ENCODE measurements around the gene PREX1.

PREX1 gene

GRCh38 chr20:48584391-48585060 lies 243.3 kb downstream of the PREX1 start:
- H3K27ac Mint-ChIP-seq = no peak overlapping the region
- no peaks in the 10 kb centered on the region for H3K4me1 Mint-ChIP-seq (ENCODE audit: low read depth)
- no peaks in the 10 kb centered on the region for H3K36me3 Mint-ChIP-seq (ENCODE audit: low read depth)
- no peak overlapping the region for H3K4me3 Mint-ChIP-seq
- H3K27me3 Mint-ChIP-seq = peaks cover 37% of the 10 kb centered on the region
- no peaks in the 10 kb centered on the region for H3K9me3 Mint-ChIP-seq

DNA sequence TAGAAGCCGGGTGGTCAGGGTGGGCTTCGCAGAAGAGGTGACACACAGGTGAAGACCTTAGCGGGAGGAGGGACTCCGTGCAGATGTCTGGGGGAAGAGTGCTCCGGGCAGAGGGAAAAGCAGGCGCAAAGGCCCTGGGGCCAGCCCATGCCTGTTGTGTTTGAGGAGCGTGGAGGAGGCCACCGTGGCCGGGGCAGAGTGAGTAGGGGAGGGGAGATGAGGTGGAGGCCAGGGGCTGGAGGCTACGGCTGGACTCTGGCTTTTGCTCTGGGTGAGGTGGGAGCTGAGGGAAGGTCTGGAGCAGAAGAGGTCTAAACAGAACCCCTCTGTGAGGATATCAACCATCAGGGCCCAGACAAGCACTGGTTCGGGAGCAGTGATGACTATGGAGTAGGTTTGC lies 244.0 kb downstream of the PREX1 start:
- Mint-ChIP-seq H3K9me3 (no peaks in the 10 kb centered on the region), H3K27ac (no peak overlapping the region), H3K27me3 (peaks cover 37% of the 10 kb centered on the region), H3K36me3 (ENCODE audit: low read depth) (no peaks in the 10 kb centered on the region), H3K4me1 (ENCODE audit: low read depth) (no peaks in the 10 kb centered on the region), H3K4me3 (no peak overlapping the region)

GRCh38 chr20:48583171-48583570 lies 244.6 kb downstream of the PREX1 start:
- H3K4me1 Mint-ChIP-seq (ENCODE audit: low read depth) = no peaks in the 10 kb centered on the region
- no peak overlapping the region for H3K4me3 Mint-ChIP-seq
- H3K36me3 Mint-ChIP-seq (ENCODE audit: low read depth) = no peaks in the 10 kb centered on the region
- no peaks in the 10 kb centered on the region for H3K9me3 Mint-ChIP-seq
- peaks cover 31% of the 10 kb centered on the region for H3K27me3 Mint-ChIP-seq
- no peak overlapping the region for H3K27ac Mint-ChIP-seq

- H3K4me3 Mint-ChIP-seq = no peak overlapping the region
- no peaks in the 10 kb centered on the region for H3K9me3 Mint-ChIP-seq
- no peak overlapping the region for H3K27ac Mint-ChIP-seq
Observed at GRCh38 chr20:48582673-48582985, 245.2 kb downstream of the PREX1 start.

GRCh38 chr20:48581167-48581566 lies 246.6 kb downstream of the PREX1 start:
- H3K27ac Mint-ChIP-seq = no peak overlapping the region
- peaks cover 26% of the 10 kb centered on the region for H3K27me3 Mint-ChIP-seq
- H3K36me3 Mint-ChIP-seq (ENCODE audit: low read depth) = no peaks in the 10 kb centered on the region
- no peaks in the 10 kb centered on the region for H3K4me1 Mint-ChIP-seq (ENCODE audit: low read depth)
- no peak overlapping the region for H3K4me3 Mint-ChIP-seq
- H3K9me3 Mint-ChIP-seq = no peaks in the 10 kb centered on the region

More at GRCh38 chr20:48582673-48582985, 245.2 kb downstream of the PREX1 start:
- Mint-ChIP-seq H3K27me3 (peaks cover 30% of the 10 kb centered on the region), H3K36me3 (ENCODE audit: low read depth) (no peaks in the 10 kb centered on the region), H3K4me1 (ENCODE audit: low read depth) (no peaks in the 10 kb centered on the region)

- Mint-ChIP-seq H3K4me3 (no peak overlapping the region), H3K4me1 (ENCODE audit: low read depth) (no peaks in the 10 kb centered on the region), H3K27me3 (peaks cover 13% of the 10 kb centered on the region), H3K27ac (no peak overlapping the region), H3K9me3 (no peaks in the 10 kb centered on the region), H3K36me3 (ENCODE audit: low read depth) (no peaks in the 10 kb centered on the region)
Observed at GRCh38 chr20:48578397-48579098, 249.3 kb downstream of the PREX1 start.

- Mint-ChIP-seq H3K27ac (no peak overlapping the region), H3K4me3 (no peak overlapping the region), H3K4me1 (ENCODE audit: low read depth) (no peaks in the 10 kb centered on the region), H3K9me3 (no peaks in the 10 kb centered on the region), H3K36me3 (ENCODE audit: low read depth) (no peaks in the 10 kb centered on the region), H3K27me3 (peaks cover 9% of the 10 kb centered on the region)
Observed at GRCh38 chr20:48577557-48577956, 250.2 kb downstream of the PREX1 start.

DNA sequence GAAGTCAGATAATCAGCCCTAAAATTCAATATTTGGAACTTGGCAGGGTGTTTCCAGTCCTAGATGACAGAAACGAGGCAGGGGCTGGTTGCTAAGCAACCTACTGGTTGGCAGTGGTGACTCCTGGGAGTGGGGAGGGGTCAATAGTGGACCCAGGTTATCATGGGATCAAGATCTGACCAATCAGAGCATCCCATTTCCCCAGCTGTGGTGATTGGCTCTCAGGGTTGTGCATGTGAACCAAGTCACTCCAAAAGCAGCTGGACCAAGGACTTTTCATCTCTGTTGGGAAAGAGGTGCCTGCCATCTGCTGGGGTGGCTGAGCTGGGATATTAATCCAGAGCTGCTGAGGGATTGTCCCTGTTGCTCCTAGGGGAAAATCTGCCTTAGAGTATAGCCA lies 253.4 kb downstream of the PREX1 start:
- H3K4me3 Mint-ChIP-seq = no peak overlapping the region
- no peak overlapping the region for H3K27ac Mint-ChIP-seq
- H3K27me3 Mint-ChIP-seq = no peaks in the 10 kb centered on the region
- no peaks in the 10 kb centered on the region for H3K36me3 Mint-ChIP-seq (ENCODE audit: low read depth)
- H3K9me3 Mint-ChIP-seq = no peaks in the 10 kb centered on the region
- H3K4me1 Mint-ChIP-seq (ENCODE audit: low read depth) = no peaks in the 10 kb centered on the region

All from stimulated activated naive CD8-positive, alpha-beta T cell treated with anti-CD3 and anti-CD28 coated beads, Interleukin-15, Interleukin-2, amounts not matched to agents 100 ng/mL and 50 ng/mL, for 24 hours (primary cell).